Glomerular visceral epithelial cell (primary cell): ENCODE measurements around the gene PKNOX2.

ENCODE experiments used
- DNase-seq: peaks from one replicate; pipeline ENCODE4 v3.0.0-alpha.2; 2016; ENCODE audit errors: extremely low spot score

PKNOX2 gene

DNA sequence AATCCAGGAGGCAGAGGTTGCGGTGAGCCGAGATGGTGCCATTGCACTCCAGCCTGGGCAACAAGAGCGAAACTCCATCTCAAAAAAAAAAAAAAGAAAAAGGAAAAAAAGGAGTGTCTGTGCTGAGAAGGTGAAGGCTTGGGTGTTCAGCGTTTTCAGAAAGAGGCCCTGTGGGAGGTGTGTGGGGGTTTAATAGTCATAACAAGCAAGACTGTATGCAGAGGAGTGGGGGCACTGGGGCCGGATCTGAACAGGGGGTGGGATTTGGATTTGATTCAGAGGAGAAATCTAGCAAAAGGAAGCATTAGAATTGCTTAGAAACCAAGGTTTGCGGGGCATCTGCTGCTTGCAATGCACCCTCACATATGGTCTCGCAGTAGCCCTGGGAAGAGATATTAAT, 195.5 kb downstream of the PKNOX2 start:
- DNase-seq, result no peak

DNA sequence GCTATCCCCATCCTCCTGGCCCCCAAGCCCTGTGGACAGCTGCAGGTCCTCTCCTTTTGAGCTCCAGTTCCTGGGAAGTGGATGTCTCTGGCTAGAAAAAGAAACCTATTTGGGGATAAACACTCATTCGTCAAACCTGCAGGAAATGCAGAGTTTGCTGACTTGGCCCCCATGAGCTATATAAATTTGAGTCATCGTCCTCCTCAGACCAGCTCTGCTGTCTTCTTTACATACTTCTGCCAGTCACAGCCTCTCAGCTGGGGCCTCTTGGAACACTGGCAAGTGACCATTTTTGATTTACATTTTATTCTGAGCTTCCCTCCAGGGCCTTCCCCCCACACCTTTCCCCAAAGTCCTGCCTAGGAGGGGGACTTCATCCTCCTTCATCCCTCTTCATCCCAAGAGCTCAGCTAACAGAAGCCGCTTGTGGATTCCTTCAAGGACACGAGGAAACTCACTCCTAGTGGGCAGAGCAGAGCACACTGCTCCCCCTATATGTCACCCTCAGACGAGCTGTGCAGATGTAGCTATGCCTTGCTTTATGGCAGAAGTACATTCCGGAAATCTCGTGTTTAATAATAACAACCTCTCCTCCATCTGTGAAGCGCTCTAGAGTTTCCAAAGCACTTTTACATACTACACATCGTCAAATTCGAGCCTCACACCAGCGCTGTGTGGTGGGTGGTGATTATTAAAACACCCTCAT, 199.7 kb downstream of the PKNOX2 start:
- DNase-seq, result no peak

- DNase-seq, result no peak
Observed at GRCh38 chr11:125365196-125365931, 200.8 kb downstream of the PKNOX2 start.

- no peak for DNase-seq
Observed at GRCh38 chr11:125367710-125368109, 203.2 kb downstream of the PKNOX2 start.

- DNase-seq, result no peak
Observed at GRCh38 chr11:125368757-125369156, 204.2 kb downstream of the PKNOX2 start.

- no peak for DNase-seq
Observed at GRCh38 chr11:125369808-125370207, 205.3 kb downstream of the PKNOX2 start.

DNA sequence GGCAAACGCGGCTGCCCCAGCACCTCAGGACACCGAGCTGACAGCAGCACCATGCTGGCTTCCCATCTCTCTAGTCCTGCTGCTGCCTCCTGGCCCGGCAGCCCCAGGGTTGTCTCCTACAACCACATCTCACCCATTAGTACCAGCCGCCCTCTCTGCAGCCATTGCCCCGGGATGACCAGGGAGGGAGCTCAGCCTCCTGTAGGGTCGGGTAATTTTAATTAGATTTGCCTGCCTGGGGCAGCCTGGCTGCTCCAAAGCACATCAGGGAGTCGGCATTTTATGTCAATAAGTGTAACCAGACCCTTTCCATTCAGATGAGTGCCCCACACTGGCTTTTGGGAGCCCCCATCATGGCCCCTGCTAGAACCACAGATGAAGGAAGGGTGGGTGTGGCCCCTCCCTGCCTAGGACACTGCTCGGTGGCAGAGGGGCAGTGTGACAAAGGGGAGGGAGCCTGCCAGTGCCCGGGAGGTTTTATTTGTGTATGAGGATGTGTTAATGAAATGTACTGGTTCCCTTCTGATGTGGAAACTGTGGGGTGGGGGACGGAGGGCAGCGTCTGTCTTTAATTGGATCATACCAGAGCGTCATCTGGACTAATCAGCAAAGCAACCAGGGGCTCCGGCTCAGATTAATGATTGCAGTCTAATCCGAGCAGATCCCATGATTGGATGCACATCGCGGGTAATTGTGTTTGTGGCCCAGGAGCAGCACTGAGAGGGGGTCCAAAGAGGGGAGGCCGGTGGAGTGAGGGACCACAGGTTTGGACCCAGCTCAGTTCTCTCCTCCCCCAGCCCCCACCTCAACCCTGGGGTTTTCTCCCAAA, 206.2 kb downstream of the PKNOX2 start:
- DNase-seq, result no peak

GRCh38 chr11:125371431-125371935, 206.9 kb downstream of the PKNOX2 start:
- no peak for DNase-seq

GRCh38 chr11:125372088-125372487, 207.5 kb downstream of the PKNOX2 start:
- DNase-seq, result no peak

GRCh38 chr11:125372911-125373310, 208.4 kb downstream of the PKNOX2 start:
- no peak for DNase-seq

DNA sequence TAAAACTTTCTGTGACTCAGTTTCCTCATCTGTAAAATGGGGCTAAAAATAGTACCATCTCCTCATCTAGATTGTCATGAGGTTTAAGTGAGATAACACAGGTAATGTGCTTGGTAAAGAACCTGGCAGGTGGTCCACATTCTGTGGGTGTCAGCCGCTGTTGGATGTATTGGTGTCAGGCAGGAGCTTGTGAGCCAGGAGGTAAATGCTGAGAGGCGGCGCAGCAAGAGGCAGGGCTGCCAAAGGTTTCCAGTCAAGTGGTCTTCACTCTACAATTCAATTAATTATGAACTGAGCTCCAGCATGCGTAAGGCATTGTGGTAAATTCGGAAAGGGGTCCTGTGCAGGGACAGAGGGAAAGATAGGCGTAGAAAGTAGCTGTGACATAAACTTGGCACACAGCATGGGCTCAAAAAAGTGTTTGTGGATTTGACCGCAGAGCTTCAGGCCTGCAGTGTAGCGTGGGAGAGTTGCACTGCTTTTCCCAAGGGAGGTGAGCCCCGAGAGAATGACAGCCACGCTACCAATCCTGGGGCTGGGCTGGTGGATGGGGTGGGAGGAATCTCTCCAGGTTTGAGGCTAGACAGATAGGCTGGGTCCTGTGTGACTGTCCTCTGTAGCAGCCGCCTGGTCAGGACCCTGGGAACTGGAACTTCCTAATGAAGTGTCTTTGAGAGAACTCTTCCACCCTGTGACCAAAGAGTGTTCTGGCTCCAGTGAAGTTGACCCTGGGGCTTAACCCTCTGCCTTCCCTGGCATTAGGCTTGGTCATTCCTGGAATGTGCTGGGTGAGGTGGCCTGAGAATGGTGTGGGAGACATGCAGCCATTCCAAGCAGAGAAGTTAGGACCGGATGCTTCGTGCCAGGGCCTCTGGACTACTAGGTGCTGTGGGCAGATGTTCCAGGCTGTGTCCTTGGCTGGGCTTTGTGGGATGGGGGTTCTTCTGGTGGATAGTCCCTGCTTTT, 209.2 kb downstream of the PKNOX2 start:
- DNase-seq, result no peak

- no peak for DNase-seq
Observed at GRCh38 chr11:125374398-125374797, 209.8 kb downstream of the PKNOX2 start.

DNA sequence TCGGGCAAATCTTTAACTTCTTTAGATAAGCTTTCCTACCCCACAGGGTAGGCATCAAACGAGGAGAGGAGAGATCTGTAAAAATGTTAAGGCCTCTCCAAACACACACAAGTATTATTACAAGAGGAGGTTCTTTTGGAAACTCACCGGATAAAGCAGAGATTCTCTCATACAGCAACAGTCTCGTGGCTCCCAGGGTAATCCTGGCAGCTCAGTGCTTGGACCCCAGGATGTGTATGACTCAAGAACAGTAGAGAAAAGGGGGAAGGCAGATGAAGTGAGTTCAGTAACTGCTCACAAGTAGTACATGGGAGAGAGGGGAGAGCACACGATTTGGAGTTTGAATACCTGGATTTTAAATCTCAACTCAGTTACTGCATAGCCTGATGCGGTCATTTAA, 210.6 kb downstream of the PKNOX2 start:
- no peak for DNase-seq

GRCh38 chr11:125376117-125376516, 211.6 kb downstream of the PKNOX2 start:
- DNase-seq, result no peak

GRCh38 chr11:125376856-125377255, 212.3 kb downstream of the PKNOX2 start:
- no peak for DNase-seq

- no peak for DNase-seq
Observed at GRCh38 chr11:125378083-125378482, 213.5 kb downstream of the PKNOX2 start.

GRCh38 chr11:125378571-125378970, 214.0 kb downstream of the PKNOX2 start:
- DNase-seq, result no peak

GRCh38 chr11:125379565-125379964, 215.0 kb downstream of the PKNOX2 start:
- DNase-seq, result no peak

DNA sequence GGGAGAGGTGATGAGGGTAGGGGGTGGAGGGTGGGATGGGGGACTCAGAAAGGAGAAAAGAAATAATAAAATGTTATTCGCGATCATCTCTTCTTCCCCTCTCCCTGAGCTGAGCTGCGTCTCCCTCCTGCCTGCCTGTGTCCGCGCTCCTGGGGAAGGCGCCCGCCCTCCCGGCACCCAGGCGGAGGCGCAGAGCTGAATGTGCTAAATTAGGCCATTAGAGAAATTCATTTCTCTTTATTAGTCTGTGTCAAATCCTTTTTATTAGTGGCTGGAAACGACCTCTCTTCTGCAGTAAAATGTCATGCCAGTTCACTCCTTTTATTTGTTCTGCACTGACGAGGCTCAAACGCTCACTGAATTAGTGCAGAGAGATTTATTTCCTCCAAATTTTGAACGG, 215.4 kb downstream of the PKNOX2 start:
- no peak for DNase-seq

DNA sequence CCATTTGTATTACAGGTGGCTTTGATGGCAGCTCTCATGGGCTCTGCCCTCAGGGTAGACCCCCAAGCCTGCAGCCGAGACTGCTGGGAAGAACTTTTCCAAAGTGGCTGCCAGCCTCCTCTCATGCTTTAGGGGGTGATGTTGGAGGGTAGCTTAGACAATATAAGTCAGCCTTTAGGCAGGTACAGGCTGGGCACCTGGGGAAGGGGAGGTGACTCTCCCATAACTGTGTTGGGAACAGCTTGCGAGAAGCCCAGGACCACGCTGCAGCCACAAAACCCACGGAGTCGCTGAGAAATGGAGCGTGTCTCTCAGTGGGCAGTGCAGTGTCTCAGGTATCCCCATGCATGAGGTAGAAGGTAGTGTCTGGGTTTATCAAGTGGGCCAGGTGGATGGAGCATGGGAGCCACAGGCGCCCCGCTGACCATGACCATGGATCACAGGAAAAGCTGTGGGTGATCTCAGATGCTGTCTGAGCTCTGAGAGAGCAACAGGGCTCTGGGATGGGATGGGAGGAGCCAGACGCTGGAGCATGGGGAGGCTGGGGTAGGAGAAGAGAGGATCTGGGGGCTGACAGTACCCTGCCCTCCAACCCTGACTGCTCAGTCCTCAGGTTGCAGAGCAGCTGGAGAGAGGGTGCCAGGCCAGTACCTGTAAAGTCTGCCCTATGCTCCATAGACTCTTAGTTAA, 216.3 kb downstream of the PKNOX2 start:
- no peak for DNase-seq
